ENCODE data around the gene KCNIP4.

- TF ChIP-seq POLR2A (IDR thresholded peaks at IDR 0.05), result no peak
- TF ChIP-seq CTCF (IDR thresholded peaks at IDR 0.05 in 8 of 11, conservative IDR thresholded peaks at IDR 0.05 in 3 of 11), result no peak
Observed at GRCh38 chr4:21806991-21807390, 141.6 kb downstream of the KCNIP4 start.
